ENCODE measurements around the gene GSE1. TPM values are rescaled to one million over a fixed set of nuclear protein-coding genes. Genes with fewer than 3 reads are reported as not detected.

GSE1 gene
- total RNA-seq, 4 donors from 2014 or later = 46.7 to 144 (median 96.9) TPM

DNA sequence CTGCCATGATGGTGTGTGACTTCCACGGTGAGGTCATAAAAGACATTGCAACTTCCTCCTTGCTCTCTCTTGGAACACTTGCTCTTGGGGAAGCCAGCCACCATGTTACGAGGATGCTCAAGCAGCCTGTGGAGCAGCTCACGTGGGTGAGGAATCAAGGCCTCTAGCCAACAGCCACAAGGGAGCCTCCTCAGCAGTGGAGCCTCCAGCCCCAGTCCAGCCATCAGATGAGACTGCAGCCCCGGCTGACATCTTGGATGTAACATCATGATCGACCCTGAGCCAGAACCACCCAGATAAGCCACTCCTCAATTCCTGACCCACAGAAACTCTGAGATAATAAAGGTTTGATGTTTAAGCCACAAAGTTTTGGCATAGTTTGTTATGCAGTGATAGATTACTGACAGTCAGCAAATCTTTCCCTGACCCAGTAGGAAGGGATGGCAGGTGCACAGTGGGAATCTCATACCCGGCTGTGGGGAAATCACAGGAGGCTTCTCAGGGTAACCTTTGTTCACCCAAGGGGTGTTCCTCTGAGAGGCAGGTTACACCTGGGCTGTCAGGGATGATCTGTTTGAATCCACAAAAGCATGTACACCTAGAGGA is 99.0 kb downstream of the GSE1 start:
- DNase-seq (ENCODE audit: low spot score in 2 of 2) = no peak
- TF ChIP-seq POLR2AphosphoS5 (IDR thresholded peaks at IDR 0.05) (no peak), POLR2A (IDR thresholded peaks at IDR 0.05) (no peak), EP300 (IDR thresholded peaks at IDR 0.05) (no peak)
- TF ChIP-seq, protein P1, sequence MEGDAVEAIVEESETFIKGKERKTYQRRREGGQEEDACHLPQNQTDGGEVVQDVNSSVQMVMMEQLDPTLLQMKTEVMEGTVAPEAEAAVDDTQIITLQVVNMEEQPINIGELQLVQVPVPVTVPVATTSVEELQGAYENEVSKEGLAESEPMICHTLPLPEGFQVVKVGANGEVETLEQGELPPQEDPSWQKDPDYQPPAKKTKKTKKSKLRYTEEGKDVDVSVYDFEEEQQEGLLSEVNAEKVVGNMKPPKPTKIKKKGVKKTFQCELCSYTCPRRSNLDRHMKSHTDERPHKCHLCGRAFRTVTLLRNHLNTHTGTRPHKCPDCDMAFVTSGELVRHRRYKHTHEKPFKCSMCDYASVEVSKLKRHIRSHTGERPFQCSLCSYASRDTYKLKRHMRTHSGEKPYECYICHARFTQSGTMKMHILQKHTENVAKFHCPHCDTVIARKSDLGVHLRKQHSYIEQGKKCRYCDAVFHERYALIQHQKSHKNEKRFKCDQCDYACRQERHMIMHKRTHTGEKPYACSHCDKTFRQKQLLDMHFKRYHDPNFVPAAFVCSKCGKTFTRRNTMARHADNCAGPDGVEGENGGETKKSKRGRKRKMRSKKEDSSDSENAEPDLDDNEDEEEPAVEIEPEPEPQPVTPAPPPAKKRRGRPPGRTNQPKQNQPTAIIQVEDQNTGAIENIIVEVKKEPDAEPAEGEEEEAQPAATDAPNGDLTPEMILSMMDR (IDR thresholded peaks at IDR 0.05) = no peak
- Histone ChIP-seq H3K9me3 (no peaks in the 10 kb centered on the region), H3K4me1 (peaks cover 20% of the 10 kb centered on the region), H3K27ac (no peak overlapping the region), H3K4me3 (no peak overlapping the region), H3K36me3 (peaks cover 4% of the 10 kb centered on the region), H3K27me3 (no peaks in the 10 kb centered on the region)
- WGBS = 88% methylated on average over 4 of the region's 6 CpGs

DNA sequence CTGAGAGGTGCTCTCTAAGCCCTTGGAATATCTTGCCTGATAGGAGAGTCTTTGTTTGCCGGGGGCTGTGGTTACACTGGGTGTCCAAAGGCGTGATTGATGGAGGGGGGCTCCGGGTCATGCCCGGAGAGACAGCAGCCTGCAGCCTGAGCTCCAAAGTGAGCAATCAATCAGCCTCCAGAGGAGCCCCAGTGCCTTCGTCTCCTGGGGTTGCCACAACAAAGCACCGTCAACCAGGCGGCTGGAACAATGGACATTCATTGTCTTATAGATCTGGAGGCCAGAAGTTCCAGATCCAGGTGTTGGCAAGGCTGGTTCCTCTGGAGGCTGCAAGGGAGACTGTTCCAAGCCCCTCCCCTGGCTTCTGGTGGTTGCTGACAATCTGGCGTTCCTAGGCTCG is 99.7 kb downstream of the GSE1 start:
- DNase-seq (ENCODE audit: low spot score in 2 of 2) = no peak
- peaks cover 26% of the 10 kb centered on the region for H3K4me1 ChIP-seq
- no peak overlapping the region for H3K4me3 ChIP-seq
- no peaks in the 10 kb centered on the region for H3K27me3 ChIP-seq
- H3K36me3 ChIP-seq = peaks cover 4% of the 10 kb centered on the region
- no peaks in the 10 kb centered on the region for H3K9me3 ChIP-seq
- TF ChIP-seq, protein P1 (IDR thresholded peaks at IDR 0.05) = no peak
- TF ChIP-seq POLR2A (IDR thresholded peaks at IDR 0.05) (no peak), EP300 (IDR thresholded peaks at IDR 0.05) (no peak), POLR2AphosphoS5 (IDR thresholded peaks at IDR 0.05) (no peak)
- 67% methylated on average over 9 of the region's 9 CpGs for WGBS
- H3K27ac ChIP-seq = no peak overlapping the region

DNA sequence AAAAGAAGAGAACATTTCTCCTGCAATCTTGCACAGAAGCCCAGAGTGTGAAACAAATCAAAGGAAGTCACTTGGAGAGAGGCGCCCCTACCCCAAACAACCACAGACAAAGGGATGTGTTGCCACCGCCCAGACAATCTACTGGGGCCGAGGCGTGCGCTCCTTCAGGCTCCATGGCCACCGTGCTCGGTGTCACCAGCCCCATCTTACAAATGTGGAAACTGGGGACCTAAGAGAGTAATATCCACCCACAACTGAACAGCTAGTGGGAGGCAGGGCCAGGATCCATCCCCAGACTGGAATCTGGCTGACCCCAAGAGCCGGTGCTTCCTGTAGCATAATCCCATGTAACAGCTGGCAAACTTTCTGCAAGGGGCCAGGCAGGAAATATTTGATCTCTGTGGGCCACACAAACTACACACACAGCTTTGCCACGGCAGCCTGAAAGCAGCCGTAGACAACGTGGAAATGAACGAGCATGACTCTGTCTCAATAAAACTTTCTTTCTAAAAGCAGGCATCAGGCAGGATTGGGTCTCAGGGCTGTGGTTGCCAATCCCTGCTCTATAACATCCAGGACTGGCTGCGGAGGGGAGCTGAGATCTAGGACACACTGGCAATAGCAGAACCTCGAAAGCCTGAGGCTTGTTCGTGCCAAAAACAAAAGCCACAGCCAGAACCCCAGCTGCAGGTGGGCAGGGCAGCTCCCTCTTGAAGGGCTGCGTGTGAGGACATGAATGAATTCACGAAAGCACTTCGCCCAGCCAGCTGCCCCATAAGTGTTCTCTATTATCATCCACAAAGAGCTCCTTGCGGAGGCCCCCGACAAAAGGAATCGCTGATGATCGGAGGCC is 102.3 kb downstream of the GSE1 start:
- no peak for DNase-seq (ENCODE audit: low spot score in 2 of 2)
- peaks cover 33% of the 10 kb centered on the region for H3K4me1 ChIP-seq

DNA sequence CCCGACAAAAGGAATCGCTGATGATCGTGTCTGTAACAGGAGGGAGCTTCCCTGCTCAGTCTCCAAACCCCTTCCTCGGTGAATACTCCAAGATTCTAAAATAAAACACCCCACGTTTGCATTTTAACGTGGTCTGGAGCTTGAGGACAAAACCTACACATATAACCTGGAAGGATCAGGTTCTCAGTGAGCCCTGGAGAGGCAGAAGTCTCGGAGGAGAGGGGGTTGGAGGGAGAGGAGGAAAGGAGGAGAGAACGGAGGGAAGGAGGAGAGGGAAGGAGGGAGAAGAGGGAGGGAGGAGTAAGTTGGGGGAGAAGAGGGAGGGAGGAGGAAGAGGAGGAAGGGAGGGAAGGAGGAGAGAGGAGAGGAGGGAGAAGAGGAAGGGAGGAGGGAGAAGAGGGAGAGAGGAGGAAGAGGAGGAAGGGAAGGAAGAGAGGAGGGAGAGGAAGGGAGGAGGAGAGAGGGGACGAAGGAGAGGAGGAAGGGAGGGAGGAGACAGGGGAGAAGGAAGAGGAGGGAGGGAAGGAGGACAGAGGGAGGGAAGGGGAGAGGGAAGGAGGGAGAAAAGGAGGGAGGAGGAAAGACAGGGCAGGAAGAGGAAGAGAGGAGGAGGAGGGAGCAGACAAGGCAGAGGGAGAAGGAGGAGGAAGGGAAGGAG is 103.0 kb downstream of the GSE1 start:
- H3K4me3 ChIP-seq = no peak overlapping the region
- no peaks in the 10 kb centered on the region for H3K9me3 ChIP-seq
- H3K4me1 ChIP-seq = peaks cover 33% of the 10 kb centered on the region

More for the DNA sequence above, 102.3 kb downstream of the GSE1 start:
- no peak overlapping the region for H3K4me3 ChIP-seq
- no peak for TF ChIP-seq POLR2AphosphoS5 (IDR thresholded peaks at IDR 0.05)
- TF ChIP-seq, protein P1 (IDR thresholded peaks at IDR 0.05) = no peak
- no peak for TF ChIP-seq POLR2A (IDR thresholded peaks at IDR 0.05)
- TF ChIP-seq EP300 (IDR thresholded peaks at IDR 0.05) = no peak
- H3K36me3 ChIP-seq = no peaks in the 10 kb centered on the region
- 41% methylated on average over 21 of the region's 22 CpGs for WGBS
- H3K9me3 ChIP-seq = no peaks in the 10 kb centered on the region
- H3K27ac ChIP-seq = no peak overlapping the region
- no peaks in the 10 kb centered on the region for H3K27me3 ChIP-seq

More for the DNA sequence above, 103.0 kb downstream of the GSE1 start:
- TF ChIP-seq, protein P1 (IDR thresholded peaks at IDR 0.05) = no peak
- TF ChIP-seq POLR2A (IDR thresholded peaks at IDR 0.05) = no peak
- Histone ChIP-seq H3K27ac (no peak overlapping the region), H3K27me3 (no peaks in the 10 kb centered on the region), H3K36me3 (no peaks in the 10 kb centered on the region)
- DNase-seq (ENCODE audit: low spot score in 2 of 2) = no peak
- WGBS = 16% methylated on average over 9 of the region's 9 CpGs
